Germinal center (tissue), 1 donor: Measurements from ENCODE around the gene ESPL1.
A peak's percentile ranks its signal among the peaks of the same experiment; 100 is the strongest.
"Not testable (repeated sequence)": the region's sequence is repeated elsewhere in the genome, so short reads cannot be mapped to it uniquely, and the experiment has no call there.

Experiments
- DNase-seq: peaks from one replicate; pipeline ENCODE4 v3.0.0; 2012; ENCODE audit warnings: mixed read lengths, low spot score

The ESPL1 gene

DNA sequence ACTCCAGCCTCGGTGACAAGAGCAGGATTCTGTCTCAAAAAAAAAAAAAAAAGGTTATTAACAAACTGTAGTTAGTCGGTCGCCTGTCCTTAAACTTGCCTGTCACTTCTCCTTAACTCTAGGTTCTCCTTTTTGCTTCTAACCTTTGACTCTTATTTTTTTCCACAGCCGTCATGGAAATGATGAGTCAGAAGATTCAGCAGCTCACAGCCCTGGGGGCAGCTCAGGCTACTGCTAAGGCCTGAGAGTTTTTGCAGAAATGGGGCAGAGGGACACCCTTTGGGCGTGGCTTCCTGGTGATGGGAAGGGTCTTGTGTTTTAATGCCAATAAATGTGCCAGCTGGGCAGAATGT is 31.0 kb downstream of the ESPL1 start:
- peak; percentile 28 for DNase-seq

DNA sequence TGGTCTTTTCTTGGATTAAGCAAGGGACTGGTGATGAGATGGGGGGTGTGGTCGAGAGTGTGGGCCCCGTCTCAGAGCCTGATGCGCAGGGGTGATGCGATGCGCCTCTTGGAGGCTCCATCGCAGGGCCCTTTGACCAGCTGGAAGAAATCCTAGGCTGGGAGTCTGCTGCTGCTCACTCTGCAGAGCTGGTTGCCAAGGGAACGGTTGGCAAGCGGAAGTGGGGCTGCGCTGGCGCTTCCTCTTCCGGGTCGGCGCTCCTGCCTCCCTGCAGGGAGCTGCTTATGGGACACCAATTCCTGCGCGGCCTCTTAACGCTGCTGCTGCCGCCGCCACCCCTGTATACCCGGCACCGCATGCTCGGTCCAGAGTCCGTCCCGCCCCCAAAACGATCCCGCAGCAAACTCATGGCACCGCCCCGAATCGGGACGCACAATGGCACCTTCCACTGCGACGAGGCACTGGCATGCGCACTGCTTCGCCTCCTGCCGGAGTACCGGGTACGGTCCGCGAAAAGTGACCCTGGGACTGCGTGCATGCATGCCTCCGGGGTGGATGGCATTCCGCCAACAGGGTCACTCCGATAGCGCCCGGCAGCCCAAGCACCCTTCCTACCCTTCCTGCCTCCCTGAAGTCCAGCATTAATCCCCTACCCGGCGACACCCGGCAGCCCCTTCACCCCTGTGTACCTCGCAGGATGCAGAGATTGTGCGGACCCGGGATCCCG is 31.5 kb downstream of the ESPL1 start, which contains the start of gene MYG1:
Gene MYG1 (plus strand): TSS at position 242 of the 727 bp plus-strand sequence. CDS start 43 bp downstream, at position 285.
- peak; percentile 80 for DNase-seq

DNA sequence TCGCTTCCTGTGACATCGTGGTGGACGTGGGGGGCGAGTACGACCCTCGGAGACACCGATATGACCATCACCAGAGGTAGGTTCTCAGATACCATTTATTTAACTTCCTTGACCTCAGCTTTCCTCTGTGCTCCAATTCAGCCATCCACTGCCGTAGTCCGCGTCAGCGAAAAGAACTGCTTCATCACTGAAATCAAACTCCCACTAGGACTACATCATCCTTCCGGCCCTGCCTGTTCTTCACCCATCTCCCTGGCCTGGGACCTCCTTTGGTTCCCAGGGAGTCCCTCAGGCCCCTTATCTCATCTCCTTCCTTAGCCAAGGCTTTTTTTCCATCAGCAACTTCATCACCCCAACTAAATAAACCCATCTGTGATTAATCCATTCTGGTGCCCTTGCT is 32.1 kb downstream of the ESPL1 start:
- DNase-seq: no peak

DNA sequence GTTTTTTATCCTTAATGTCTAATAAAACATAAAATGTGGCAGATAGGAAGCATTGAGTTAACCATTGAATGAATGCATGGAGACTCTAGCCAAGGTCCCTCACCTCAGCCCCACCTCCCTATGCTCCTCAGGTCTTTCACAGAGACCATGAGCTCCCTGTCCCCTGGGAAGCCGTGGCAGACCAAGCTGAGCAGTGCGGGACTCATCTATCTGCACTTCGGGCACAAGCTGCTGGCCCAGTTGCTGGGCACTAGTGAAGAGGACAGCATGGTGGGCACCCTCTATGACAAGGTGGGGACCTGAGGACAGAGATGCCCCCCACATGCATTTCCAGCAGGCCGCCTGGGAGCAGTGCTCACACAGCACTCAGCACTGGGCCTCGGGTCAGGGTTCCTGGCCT is 34.8 kb downstream of the ESPL1 start:
- DNase-seq: no peak

DNA sequence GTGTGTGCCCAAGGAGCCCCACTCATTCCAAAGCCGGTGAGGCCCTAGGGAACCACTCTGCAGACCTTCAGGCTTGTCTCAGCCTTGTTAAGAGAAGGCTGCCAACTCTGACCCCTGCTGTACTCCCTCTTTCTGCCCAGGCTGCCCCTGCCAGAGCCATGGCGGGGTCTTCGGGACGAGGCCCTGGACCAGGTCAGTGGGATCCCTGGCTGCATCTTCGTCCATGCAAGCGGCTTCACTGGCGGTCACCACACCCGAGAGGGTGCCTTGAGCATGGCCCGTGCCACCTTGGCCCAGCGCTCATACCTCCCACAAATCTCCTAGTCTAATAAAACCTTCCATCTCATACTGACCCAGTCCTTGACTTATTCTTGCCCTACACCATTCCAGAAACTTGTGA is 38.7 kb downstream of the ESPL1 start:
- no peak for DNase-seq

DNA sequence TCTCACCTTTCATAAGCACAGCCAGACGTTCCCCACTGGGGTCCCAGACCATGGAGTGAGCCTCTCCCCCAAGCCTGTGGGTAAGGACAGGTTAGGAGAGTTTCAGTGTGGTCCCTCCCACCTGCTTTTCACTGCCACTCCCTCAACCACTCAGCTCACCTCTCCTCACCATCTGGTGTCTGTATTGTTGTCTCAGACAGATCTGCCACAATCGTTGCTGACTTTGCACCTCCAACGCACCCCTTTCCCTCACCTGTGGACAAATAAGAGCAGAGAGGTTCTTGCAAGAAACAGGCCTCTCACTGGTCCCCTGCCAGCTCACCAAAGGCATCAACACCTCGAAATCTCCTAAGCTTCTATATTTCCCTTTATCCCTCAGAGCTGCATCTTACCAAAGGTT is 40.2 kb downstream of the ESPL1 start:
- DNase-seq: no peak

DNA sequence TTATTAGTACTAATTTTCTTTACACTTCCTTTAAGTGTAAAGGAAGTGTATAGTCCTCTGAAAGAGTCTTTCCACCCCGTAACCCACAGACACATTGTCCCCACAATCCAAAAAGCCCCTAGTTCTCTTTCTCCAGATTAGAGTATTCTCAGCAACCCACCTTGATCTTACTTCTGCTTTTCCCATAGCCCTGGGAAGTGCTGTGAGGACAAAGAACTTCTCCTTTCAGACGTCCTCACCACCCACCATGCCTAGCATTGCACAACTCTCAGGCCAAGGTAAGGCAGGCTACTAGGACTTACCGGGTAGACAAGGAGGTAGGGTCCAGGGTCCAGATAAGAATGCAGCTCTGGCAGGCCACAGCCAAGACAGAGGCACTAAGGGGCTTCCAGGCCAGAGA is 45.9 kb downstream of the ESPL1 start:
- no peak for DNase-seq

DNA sequence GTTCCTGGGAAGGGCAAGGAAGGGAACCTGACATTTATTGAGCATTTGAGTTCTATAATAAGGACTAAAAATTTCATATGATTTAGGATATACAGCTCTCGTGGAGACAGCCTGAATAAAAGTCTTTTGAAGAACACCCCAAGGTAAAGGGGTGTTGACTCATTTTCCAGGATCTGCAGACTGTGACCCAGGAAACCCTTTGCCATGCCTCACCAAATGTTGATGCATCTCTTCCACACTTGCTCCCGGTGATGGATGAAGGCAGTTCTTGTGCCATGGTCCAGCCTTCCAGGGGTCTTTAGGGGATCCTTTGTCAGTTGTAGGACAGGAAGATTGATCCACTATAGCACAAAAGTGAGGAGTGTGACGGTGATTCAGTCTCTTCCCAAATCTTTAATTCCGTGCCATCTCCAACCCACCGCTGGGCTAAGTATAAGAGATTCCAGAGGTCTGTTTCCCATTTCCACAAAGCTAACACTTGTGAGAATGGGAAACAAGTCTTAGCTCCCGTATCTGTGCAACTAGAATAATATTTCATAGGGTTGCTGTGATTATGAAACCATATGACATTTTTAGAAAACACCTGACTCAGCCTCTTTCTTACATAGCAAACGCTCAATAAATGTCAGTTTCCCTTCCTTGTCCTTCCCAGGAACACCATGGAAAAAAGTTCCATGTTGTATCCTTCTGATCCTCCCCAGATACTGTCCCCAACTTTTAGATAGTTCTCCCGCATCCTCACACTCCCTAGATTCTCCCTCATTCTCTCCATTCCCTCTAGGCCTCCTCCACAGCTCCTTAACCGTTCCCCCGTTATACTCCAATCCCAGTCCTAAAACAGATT is 52.5 kb downstream of the ESPL1 start:
- no peak for DNase-seq

DNA sequence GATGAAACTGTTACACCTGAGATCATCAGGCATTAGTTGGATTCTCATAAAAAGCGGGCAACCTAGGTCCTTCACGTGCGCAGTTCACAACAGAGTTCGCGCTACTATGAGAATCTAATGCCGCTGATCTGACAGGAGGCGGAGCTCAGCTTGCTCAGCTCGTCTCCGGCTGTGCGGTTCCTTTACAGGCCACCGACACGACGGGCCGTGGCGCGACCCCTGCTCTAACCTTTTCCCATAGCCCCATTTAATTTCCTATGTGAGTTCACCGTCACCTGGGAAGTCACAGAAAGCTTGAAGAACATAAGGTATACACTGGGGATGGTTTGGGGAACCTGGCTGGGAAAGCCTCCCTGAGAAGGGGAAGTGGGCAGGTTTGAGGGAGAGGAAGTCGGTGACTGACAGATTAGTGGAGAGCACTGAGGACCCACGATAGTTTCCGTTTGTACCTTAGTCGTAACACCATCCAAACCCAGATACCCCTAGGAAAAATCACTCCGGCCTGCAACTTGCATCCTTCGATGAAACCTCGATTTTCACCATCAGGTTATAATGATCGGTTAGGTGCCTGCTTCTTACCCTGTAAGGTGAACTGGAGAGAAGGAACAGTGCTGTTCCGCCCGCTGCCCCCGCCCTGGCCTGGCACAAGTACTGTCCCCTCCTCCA is 56.1 kb downstream of the ESPL1 start:
- peak; percentile 83 for DNase-seq

DNA sequence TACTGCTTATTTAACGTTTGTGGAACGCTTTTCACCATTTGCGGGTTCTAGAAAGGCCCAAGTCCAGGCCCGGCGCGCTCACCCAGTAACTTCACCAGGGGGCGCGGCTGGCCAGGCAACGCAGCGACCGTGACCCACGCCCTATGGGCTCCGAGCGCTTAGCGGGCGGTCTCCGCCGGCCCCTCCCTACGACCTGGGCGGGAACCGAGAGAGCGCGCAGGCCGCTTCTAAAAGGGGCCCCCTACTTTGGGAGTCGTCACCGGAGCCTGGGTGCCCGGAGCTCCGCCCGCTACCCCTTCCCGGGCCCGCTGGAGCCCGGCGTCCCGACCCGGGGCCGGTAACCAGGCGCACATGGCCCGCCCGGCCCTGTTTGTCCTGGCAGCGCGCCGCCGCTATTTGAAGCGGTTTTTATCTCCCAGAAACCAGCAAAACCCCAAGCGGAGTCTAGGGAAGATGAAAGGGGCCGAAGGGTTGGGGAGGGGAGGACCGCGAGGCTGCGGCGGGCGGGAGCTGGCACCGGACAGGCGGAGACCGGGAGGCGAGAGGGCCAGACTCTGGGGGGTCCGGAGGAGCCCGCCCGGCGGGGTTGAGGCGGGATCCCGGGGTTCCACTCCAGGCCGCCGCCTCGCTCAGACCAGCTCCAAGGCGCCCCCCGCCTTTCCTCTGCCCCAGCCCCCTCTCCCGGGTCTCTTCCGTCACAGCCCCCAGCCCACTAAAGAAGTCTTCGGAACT is 56.8 kb downstream of the ESPL1 start:
- DNase-seq: peak; percentile 89

DNA sequence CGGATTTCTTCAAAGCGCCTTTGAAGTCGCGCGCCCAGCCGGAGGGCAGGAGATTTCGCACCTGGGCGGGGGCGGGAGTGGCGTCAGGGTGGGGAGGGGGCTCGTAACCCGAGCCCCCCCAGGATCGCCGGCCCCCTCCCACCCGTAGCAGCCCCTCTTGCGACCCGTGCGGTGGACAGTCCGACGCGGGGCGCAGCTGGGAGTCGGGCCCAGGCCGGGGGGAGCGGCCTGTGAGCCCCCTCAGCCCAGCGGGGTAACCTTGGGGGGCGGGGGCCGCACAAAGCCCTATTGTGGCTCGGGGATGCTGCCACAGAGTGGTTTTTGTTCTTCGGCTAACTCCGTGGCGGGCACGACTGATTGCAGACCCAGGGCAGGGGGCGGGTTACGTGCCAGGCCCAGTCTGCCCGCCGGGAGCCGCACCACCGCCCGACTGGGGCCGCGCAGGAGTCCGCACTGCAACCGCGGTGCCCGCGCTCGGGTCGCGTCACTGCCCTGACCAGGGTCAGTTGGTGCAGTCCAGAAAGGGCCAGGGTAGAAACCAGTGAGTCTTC is 57.5 kb downstream of the ESPL1 start:
- peak; percentile 51 for DNase-seq

DNA sequence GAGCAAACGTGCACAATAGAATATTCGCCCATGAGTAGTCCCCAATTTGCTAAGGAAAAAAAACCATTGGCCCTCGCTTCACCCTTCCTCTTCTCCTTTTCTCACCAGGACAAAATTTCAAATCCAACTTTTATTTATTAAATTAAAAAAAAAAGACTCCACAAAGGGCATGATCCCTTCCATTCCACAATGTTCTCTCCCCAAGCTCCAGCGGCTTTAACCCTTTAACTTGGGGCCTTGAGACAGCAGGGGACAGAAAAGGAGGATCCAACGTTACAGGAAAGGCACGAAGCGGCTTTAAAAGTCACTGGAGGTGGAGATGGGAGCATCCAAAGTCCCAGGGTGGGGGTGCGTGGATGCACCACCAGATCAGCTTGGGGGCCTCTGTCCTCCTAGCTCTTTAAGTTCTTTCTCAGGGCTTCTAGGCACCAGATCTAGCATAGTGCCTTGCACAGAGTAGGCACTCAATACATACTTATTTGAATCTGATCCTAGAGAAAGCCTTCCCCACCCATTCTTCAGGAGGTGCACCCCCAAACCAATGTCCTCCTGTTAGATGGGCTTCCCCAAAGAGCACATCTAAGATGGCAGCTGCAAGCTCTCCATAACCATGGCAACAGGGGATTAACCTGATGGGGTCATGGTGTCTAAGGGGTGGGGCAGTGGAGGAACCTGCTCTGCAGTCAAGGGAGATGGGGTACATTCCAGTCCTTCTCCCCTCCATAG is 58.5 kb downstream of the ESPL1 start:
- DNase-seq: no peak

DNA sequence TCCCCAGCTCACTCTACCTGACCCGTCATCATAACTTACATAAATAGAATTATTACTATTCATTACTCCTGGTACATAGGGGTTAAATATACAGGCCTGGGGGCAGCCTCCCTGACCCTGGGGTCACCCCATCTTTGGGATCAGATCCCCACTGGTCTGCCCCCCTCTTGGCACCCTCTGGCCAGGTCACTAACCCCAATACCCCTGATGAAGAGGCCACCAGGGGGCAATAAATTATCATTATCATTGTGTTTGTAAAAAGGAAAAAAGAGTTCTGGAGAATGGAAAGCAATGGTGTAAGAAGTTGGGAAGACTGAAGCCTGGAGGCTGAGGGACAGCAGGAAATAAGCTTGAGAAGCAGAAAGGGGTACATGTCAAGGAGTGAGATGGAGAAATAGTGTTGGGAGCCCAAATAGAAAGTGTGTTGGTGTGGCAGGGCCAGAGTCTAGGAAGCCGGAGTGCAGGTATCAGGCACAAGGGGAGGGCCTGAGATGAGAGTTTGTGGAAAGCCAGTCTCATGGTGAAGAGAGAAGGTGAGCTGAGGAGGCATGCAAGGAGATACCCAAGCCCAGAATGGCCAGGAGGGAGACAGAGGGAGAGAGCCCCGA is 59.4 kb downstream of the ESPL1 start:
- no peak for DNase-seq

DNA sequence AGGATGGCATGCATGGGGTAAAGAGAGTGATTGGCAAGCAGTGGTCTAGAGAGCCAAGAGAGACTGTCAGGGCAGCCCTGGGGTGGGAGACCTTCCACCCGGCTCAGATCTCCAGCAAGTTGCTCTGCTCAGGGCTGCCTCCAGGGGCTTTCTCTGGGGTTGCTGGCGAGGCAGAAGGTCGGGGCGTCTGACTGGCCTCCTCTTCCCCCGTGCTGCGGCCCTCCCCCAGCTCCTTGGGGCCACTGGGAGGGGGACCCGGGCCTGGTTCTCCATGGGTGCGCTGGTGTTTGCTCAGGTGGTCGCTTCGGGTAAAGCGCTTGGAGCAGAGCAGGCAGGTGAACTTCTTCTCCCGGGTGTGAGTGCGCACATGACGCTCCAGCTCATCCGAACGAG is 59.9 kb downstream of the ESPL1 start:
- no peak for DNase-seq

DNA sequence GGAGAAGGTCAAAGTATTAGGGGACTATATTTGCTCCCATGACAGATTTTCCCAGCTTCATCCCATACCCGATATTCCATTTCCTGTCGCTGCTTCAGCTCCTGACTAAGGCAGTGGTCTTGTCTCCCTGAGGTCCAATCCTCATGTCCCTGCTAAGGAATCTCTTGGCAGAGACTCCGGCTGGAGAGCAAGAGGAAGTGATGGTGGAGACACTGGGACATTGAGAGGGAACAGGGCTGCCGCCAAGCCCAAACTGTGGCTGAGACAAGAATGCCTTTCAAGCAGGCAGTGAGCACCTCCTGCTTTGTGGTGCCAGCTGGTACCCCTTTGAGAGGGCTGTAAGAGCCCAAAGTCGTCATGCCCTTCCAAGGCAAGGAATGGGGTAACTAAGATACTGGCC is 62.6 kb downstream of the ESPL1 start:
- DNase-seq: no peak

DNA sequence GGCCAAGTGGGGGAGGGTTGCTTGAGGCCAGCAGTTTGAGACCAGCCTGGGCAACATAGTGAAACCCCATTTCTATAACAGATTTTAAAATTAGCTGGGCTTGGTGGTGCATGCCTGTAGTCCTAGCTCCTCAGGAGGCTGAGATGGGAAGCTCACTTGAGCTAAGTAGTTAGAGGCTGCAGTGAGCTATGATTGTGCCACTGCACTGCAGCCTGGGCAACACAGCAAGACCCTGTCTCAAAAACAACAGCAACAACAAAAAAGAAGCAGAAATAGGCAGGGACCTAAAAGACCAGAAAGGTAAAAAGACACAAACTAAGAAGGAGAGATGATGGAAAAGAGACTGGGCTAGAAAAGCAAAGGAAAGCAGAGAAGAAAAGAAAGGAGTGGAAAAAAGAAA is 64.2 kb downstream of the ESPL1 start:
- not testable (repeated sequence) for DNase-seq

DNA sequence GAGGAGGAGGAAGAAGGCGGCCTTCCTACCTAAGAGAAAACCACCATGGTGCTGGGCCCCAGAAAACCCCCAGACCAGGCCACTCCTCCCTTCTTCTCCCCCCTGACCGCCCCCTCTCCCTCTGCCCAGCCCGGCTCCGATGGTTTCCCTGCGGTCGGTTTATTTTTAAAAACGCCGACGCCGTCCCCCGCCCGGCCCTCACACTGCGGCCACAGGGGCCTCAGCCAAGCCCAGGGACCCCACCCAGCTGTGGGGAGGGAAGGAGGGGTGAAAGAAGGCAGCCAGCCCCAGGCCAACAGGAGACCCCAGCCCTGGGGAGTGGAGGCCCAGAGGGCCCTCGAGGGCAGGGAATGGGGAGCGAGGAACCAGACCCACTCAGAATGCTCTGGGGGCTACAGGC is 64.6 kb downstream of the ESPL1 start:
- no peak for DNase-seq

DNA sequence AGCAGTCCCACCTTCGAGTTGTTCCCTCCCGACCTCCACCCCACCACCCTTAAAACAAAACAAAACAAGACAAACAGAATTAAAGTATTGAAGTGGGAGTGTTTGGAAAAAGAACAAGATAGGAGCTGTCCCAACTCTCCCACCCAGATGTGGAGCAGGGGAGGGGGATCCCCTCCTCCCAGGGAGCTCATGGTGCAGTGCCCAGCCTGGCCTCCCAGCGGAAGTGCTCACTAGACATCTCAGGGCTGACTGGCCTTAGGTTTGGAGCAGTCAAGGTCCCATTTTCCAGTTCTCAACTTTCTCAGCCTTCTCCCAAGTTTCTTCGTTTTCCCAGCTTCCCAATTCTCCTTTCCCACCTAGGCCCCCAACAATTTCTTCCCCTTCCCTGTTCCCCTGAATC is 65.2 kb downstream of the ESPL1 start:
- DNase-seq: no peak

DNA sequence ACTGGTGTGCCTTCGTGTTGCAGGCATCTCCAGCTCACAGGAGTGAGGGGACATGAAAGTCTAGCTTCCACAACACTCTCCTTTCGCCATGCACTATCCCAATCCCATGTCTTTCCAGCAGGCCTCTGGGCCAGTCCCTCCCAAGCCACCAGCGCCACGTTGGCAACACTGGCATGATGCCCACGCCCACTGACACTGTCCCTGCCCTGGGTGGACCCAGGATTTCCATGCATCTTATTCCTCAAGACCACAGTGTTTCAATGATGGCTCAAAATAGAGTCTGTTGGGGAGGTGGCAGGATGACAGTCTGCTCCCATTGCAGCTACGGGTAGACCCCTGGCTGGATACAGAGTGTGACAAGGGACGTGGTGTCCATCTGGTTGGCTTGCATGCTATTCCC is 65.7 kb downstream of the ESPL1 start:
- DNase-seq: no peak

DNA sequence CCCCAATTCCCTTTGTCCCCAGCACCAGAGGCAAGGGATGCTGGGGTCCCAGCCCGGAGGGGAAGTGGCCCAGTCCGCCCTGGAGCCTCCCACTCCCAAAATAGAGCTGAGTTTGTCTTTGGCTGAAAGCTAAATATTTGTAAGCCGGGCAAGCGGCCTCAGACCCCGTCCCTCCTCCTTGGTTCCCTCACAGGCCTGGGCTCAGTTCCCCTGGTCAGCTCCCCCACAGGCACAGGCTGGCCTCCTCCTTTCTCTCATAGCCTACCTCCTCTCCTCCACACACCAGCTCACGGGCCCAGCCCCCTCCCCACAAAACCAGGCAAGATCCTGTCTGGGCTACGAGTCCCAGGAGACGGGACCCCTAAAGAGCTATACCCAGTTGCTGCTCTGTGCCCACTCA is 66.7 kb downstream of the ESPL1 start:
- DNase-seq: no peak

DNA sequence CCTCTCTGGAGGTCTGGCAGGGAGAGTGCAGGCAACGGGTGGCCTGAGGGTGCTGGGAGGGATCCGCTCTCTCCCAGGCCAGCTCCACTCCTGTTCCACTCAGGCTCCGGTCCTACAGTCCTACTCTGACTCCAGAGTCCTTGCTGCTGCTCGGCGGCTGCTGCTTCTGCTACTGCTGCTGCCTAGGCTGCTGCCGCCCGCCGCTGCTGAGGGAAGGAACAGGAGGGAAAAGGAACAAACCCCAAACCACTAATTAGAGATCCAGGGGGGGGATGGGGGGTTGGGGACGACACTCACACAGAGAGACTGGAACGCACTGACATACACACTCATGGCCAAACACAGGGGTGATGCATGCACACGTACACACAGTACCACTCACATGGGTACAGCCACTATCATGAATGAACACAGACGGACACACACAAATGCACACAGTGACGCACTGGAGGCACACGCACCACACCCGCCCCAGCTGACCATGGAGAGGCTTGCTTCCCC is 68.1 kb downstream of the ESPL1 start, which contains the start of gene SP7:
Gene SP7 (minus strand): TSS at position 174 of the 501 bp plus-strand sequence. CDS start 708 bp downstream, outside the sequence.
- no peak for DNase-seq
